Tibial artery (tissue), 4 donors: ENCODE measurements around the gene CA9.

Experiments used
- DNase-seq, 2 donors: peaks; one replicate each; pipeline ENCODE4 v3.0.0-alpha.2; 2019
- H3K27ac ChIP-seq, 2 donors: fragments of 200-600 bp; sonication (generic) in 1 of 2; 1 replicate in 1 of 2; 2 replicates in 1 of 2; pipeline ENCODE4 v1.5.1; 2018 to 2019; ENCODE audit warnings: mild to moderate bottlenecking in 1 of 2
- H3K27me3 ChIP-seq, 2 donors: fragments of 200-600 bp; sonication (generic) in 1 of 2; one replicate each; pipeline versions ENCODE4 v1.5.1 to v1.6.0; 2016 to 2019
- H3K36me3 ChIP-seq, 3 donors: fragments of 200-600 bp; sonication (generic) in 2 of 3; one replicate each; pipeline ENCODE4 v1.5.1; 2016 to 2019; ENCODE audit warnings: mild to moderate bottlenecking in 2 of 3
- H3K4me1 ChIP-seq, 4 donors: fragments of 200-600 bp; sonication (generic) in 2 of 4; 1 replicate in 3 of 4; 2 replicates in 1 of 4; pipeline ENCODE4 v1.5.1; 2016 to 2019
- H3K4me3 ChIP-seq, 2 donors: fragments of 200-600 bp; sonication (generic) in 1 of 2; 1 replicate in 1 of 2; 2 replicates in 1 of 2; pipeline ENCODE4 v1.5.1; 2018 to 2019; ENCODE audit warnings: mild to moderate bottlenecking in 2 of 2
- H3K9me3 ChIP-seq, 3 donors: fragments of 200-600 bp; sonication (generic) in 1 of 3; one replicate each; pipeline ENCODE4 v1.5.1; 2016 to 2019
- intact Hi-C: fragments of 100-400 bp; cut with DNase I; formaldehyde crosslinking; loops from one replicate; pipeline ENCODE4 v1.15.0; 2023; ENCODE audit warnings: low total_unique reads
- TF ChIP-seq, protein P1 (sequence below), 2 experiments: fragments of 200-600 bp in 1 of 2; fragments of 450-650 bp in 1 of 2; IDR thresholded peaks; one replicate each; pipeline ENCODE4 v1.5.1; 2017 to 2019; ENCODE audit warnings: antibody characterized with exemption in 2 of 2, mild to moderate bottlenecking in 1 of 2, moderate library complexity in 1 of 2

The CA9 gene

GRCh38 chr9:35681341-35682002, 7.7 kb downstream of the CA9 start:
- intact Hi-C loops: no loop called here
- Histone ChIP-seq H3K4me1 (peaks cover 0 to 61% (median 28%) of the 10 kb centered on the region in 4 donors), H3K9me3 (no peaks in the 10 kb centered on the region), H3K36me3 (peaks cover 48 to 51% (median 49%) of the 10 kb centered on the region in 3 donors), H3K27me3 (no peaks in the 10 kb centered on the region), H3K4me3 (no peak overlapping the region), H3K27ac (peak overlapping the region; percentile 96 to 97)
- peak in 1 of 2 donors; percentile 78 for DNase-seq
- TF ChIP-seq, protein P1, sequence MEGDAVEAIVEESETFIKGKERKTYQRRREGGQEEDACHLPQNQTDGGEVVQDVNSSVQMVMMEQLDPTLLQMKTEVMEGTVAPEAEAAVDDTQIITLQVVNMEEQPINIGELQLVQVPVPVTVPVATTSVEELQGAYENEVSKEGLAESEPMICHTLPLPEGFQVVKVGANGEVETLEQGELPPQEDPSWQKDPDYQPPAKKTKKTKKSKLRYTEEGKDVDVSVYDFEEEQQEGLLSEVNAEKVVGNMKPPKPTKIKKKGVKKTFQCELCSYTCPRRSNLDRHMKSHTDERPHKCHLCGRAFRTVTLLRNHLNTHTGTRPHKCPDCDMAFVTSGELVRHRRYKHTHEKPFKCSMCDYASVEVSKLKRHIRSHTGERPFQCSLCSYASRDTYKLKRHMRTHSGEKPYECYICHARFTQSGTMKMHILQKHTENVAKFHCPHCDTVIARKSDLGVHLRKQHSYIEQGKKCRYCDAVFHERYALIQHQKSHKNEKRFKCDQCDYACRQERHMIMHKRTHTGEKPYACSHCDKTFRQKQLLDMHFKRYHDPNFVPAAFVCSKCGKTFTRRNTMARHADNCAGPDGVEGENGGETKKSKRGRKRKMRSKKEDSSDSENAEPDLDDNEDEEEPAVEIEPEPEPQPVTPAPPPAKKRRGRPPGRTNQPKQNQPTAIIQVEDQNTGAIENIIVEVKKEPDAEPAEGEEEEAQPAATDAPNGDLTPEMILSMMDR (IDR thresholded peaks at IDR 0.05): no peak

GRCh38 chr9:35682051-35682450, 8.3 kb downstream of the CA9 start:
- intact Hi-C loops: no loop called here
- peak overlapping the region; percentile 96 to 97 for H3K27ac ChIP-seq
- peaks cover 54 to 57% (median 54%) of the 10 kb centered on the region in 3 donors for H3K36me3 ChIP-seq
- H3K27me3 ChIP-seq: no peaks in the 10 kb centered on the region
- no peaks in the 10 kb centered on the region for H3K9me3 ChIP-seq
- no peak for DNase-seq
- peaks cover 0 to 61% (median 28%) of the 10 kb centered on the region in 4 donors for H3K4me1 ChIP-seq
- H3K4me3 ChIP-seq: peak overlapping the region; percentile 93 to 94
- TF ChIP-seq, protein P1 (IDR thresholded peaks at IDR 0.05): no peak

DNA sequence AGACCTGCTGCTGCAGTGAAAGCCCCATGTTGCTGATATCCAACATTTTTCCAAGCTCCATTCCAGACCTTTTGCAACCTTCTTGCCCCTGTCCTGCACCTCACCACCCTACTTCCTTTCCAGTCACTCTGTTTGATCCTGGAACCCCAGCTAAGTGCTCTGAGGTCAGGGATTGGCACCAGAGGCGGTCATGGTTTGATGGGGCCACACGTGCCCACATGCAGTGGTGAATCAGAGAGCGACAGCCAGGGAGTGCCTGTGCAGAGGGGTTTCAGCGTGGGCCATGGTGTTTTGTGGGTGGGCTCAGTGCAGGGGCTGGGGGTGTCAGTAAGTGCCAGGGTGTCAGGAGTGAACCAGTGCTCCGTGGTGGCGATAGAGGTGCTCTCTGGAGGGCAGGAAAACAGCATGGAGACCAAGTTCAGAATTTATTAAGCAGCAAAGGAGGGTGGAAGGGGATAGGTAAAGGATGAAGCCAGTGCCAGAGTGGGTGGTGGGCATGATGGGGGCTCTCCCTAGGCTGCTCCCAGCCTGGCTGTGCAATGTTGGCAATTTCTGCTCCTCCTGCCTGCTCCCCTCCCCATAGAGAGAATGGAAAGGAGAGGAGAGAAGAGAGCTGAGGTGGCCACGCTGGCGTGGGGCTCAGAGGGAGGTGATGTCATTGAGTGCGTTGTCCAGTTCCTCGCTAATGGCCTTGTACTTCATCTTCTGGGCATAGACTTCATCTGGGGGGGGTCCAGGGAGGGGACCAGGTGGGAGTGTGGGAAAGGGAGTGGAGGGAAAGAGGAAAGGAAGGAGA, 9.0 kb downstream of the CA9 start:
- Histone ChIP-seq H3K27ac (peak overlapping the region; percentile 96 to 97), H3K9me3 (no peaks in the 10 kb centered on the region), H3K36me3 (peaks cover 61 to 64% (median 61%) of the 10 kb centered on the region in 3 donors), H3K4me1 (peaks cover 0 to 61% (median 28%) of the 10 kb centered on the region in 4 donors), H3K27me3 (no peaks in the 10 kb centered on the region), H3K4me3 (peak overlapping the region; percentile 93 to 94)
- TF ChIP-seq, protein P1 (IDR thresholded peaks at IDR 0.05): no peak
- no peak for DNase-seq
- intact Hi-C loops: no loop called here

DNA sequence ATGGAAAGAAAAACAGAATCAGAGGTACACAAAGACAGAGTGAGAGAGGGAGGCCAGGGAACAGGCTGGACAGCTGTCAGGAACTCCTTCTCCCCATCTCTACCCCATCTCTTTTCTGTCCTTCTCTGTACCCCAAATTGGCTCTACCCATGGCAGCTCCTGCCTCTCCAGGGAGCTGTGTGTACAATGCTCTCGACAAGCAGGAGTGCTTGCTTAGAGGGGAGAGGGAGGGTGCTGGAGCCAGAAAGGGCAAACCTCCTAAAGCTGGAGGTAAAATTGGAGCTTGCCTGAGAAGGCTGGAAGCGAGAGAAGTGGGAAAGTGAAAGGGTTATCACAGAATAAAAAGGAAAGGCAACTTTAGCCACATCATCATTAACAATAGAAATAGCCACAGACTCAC, 9.6 kb downstream of the CA9 start:
- TF ChIP-seq, protein P1 (IDR thresholded peaks at IDR 0.05): no peak
- peaks cover 67 to 70% (median 67%) of the 10 kb centered on the region in 3 donors for H3K36me3 ChIP-seq

GRCh38 chr9:35684921-35685320, 11.2 kb downstream of the CA9 start:
- Histone ChIP-seq H3K36me3 (peaks cover 72 to 80% (median 78%) of the 10 kb centered on the region in 3 donors), H3K9me3 (no peaks in the 10 kb centered on the region), H3K4me3 (peak overlapping the region; percentile 93 to 94), H3K27ac (peak overlapping the region; percentile 96 to 97), H3K4me1 (peaks cover 0 to 48% (median 28%) of the 10 kb centered on the region in 4 donors), H3K27me3 (no peaks in the 10 kb centered on the region)
- TF ChIP-seq, protein P1 (IDR thresholded peaks at IDR 0.05): no peak
- intact Hi-C loops: no loop called here
- DNase-seq: no peak

More for the DNA sequence above, 9.6 kb downstream of the CA9 start:
- Histone ChIP-seq H3K27me3 (no peaks in the 10 kb centered on the region), H3K27ac (peak overlapping the region; percentile 96 to 97), H3K4me1 (peaks cover 0 to 58% (median 28%) of the 10 kb centered on the region in 4 donors), H3K9me3 (no peaks in the 10 kb centered on the region), H3K4me3 (peak overlapping the region; percentile 93 to 94)
- DNase-seq: peak in 1 of 2 donors; percentile 14
- intact Hi-C loops: no loop called here
